Endodermal cell (in vitro differentiated cells): ENCODE results near the gene CD300LF. TPM values are rescaled to one million over a fixed set of nuclear protein-coding genes. Genes with fewer than 3 reads are reported as not detected.

Experiments used
- DNase-seq: peaks from one replicate; pipeline ENCODE4 v3.0.0-alpha.2; 2017
- H3K27ac ChIP-seq: 2 replicates; pipeline ENCODE4 v1.5.1; 2013; ENCODE audit warnings: mild to moderate bottlenecking, low read depth, low read length, moderate library complexity
- H3K27me3 ChIP-seq: 2 replicates; pipeline ENCODE4 v1.6.1; 2013; ENCODE audit warnings: mild to moderate bottlenecking, low read length, moderate library complexity; ENCODE audit not compliant: insufficient read depth, control insufficient read depth, poor library complexity, severe bottlenecking
- H3K36me3 ChIP-seq: 2 replicates; pipeline ENCODE4 v1.7.0; 2013; ENCODE audit warnings: mild to moderate bottlenecking, low read length, moderate library complexity; ENCODE audit not compliant: control insufficient read depth, insufficient read depth
- H3K4me1 ChIP-seq: one replicate; pipeline ENCODE4 v1.7.0; 2013; ENCODE audit warnings: low read length; ENCODE audit not compliant: control insufficient read depth, insufficient read depth
- H3K4me3 ChIP-seq: 2 replicates; pipeline ENCODE4 v1.5.1; 2013; ENCODE audit warnings: mild to moderate bottlenecking, low read length, moderate library complexity
- H3K9ac ChIP-seq: 2 replicates; pipeline ENCODE4 v1.6.1; 2013; ENCODE audit warnings: mild to moderate bottlenecking, low read length, moderate library complexity; ENCODE audit not compliant: poor library complexity, severe bottlenecking; ENCODE audit errors: extremely low read depth
- H3K9me3 ChIP-seq: 2 replicates; pipeline ENCODE4 v1.6.1; 2013; ENCODE audit warnings: mild to moderate bottlenecking, low read length, moderate library complexity; ENCODE audit not compliant: control insufficient read depth
- H3K27ac Mint-ChIP-seq: 2 replicates; pipeline ENCODE4 v1.8.0; 2020; ENCODE audit warnings: mixed read lengths
- H3K27me3 Mint-ChIP-seq: 2 replicates; pipeline ENCODE4 v1.8.0; 2021; ENCODE audit warnings: mild to moderate bottlenecking, mixed read lengths; ENCODE audit not compliant: insufficient read depth
- H3K36me3 Mint-ChIP-seq: 2 replicates; pipeline ENCODE4 v1.8.0; 2020; ENCODE audit warnings: low read depth, mixed read lengths
- H3K4me1 Mint-ChIP-seq: 2 replicates; pipeline ENCODE4 v1.8.0; 2020; ENCODE audit warnings: mixed read lengths
- H3K4me3 Mint-ChIP-seq: 2 replicates; pipeline ENCODE4 v1.8.0; 2020; ENCODE audit warnings: mild to moderate bottlenecking, moderate library complexity, mixed read lengths
- H3K9me3 Mint-ChIP-seq: 2 replicates; pipeline ENCODE4 v1.8.0; 2020; ENCODE audit warnings: mild to moderate bottlenecking, mixed read lengths
- WGBS, 2 experiments: methylation state at CpG; one replicate each; pipeline versions ENCODE4 v1.1.5 to v1.1.7; 2013; ENCODE audit warnings: missing lambda C conversion rate in 2 of 2, mixed read lengths in 1 of 2; ENCODE audit not compliant: insufficient coverage in 1 of 2, insufficient read length in 1 of 2; 5-methylcytosine and 5-hydroxymethylcytosine counted together
- total RNA-seq, 2 donors: library from RNA; stranded (reverse); fragmentation: NEBNext Ultra II Directional in 1 of 2; extraction: Animal tissue kit (Norgen Biotek cat#: 25700) in 1 of 2; gene quantifications; 2 replicates in 1 of 2; 3 replicates in 1 of 2; pipeline ENCODE4 v1.2.1, GENCODE V29; 2021
- TF ChIP-seq, protein P1 (sequence below): fragments of 200-600 bp; sonication (generic); conservative IDR thresholded peaks from 2 replicates; pipeline ENCODE4 v1.5.0; 2021; ENCODE audit warnings: antibody characterized with exemption, mild to moderate bottlenecking

The CD300LF gene
- total RNA-seq, 2 donors from 2014 or later: not detected

GRCh38 chr17:74760404-74761105 is 47.8 kb upstream of the CD300LF start:
- H3K4me3 ChIP-seq: no peak overlapping the region
- peaks cover 36% of the 10 kb centered on the region for H3K4me1 Mint-ChIP-seq
- WGBS, 2 experiments: 75% methylated on average over 7 of the region's 7 CpGs; no CpG with 5 or more reads in 1 of the 2 experiments

DNA sequence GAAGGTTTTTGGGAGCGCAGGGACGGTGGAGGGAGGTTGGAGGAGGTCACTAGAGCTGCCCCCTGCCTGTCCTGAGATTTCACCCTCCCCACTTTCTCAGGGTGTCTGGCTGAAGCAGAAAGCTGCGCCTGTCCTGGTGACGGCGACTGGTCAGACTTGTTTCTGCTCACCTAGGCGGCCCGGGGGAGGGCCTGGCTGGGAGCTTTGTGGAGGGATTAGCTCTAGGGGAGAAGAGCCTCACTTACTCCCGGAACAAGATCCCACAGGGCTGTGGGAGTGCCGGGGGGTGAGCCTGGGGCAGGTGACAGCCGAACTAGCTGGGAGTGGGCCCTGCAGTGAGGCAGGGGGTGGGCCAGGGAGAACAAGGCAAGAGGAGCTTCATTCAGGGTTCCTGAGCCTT is 47.2 kb upstream of the CD300LF start:
- Mint-ChIP-seq H3K27ac (peak overlapping the region; percentile 80), H3K9me3 (no peaks in the 10 kb centered on the region), H3K4me1 (peaks cover 36% of the 10 kb centered on the region), H3K36me3 (peaks cover 8% of the 10 kb centered on the region), H3K27me3 (no peaks in the 10 kb centered on the region), H3K4me3 (peak overlapping the region; percentile 29)
- Histone ChIP-seq H3K4me3 (no peak overlapping the region), H3K36me3 (peaks cover 49% of the 10 kb centered on the region), H3K9ac (no peak overlapping the region), H3K9me3 (no peaks in the 10 kb centered on the region), H3K27me3 (no peaks in the 10 kb centered on the region), H3K27ac (peak overlapping the region; percentile 77), H3K4me1 (peaks cover 36% of the 10 kb centered on the region)
- TF ChIP-seq, protein P1, sequence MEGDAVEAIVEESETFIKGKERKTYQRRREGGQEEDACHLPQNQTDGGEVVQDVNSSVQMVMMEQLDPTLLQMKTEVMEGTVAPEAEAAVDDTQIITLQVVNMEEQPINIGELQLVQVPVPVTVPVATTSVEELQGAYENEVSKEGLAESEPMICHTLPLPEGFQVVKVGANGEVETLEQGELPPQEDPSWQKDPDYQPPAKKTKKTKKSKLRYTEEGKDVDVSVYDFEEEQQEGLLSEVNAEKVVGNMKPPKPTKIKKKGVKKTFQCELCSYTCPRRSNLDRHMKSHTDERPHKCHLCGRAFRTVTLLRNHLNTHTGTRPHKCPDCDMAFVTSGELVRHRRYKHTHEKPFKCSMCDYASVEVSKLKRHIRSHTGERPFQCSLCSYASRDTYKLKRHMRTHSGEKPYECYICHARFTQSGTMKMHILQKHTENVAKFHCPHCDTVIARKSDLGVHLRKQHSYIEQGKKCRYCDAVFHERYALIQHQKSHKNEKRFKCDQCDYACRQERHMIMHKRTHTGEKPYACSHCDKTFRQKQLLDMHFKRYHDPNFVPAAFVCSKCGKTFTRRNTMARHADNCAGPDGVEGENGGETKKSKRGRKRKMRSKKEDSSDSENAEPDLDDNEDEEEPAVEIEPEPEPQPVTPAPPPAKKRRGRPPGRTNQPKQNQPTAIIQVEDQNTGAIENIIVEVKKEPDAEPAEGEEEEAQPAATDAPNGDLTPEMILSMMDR: peak; percentile 11
- peak; percentile 91 for DNase-seq
- 63 to 85% methylated on average over 4 to 8 of the region's 10 CpGs for WGBS, 2 experiments

More at GRCh38 chr17:74760404-74761105, 47.8 kb upstream of the CD300LF start:
- H3K9ac ChIP-seq: no peak overlapping the region
- peaks cover 36% of the 10 kb centered on the region for H3K4me1 ChIP-seq
- no peak for DNase-seq
- H3K27ac ChIP-seq: peak overlapping the region; percentile 77
- Mint-ChIP-seq H3K27me3 (no peaks in the 10 kb centered on the region), H3K9me3 (no peaks in the 10 kb centered on the region), H3K27ac (peak overlapping the region; percentile 80), H3K36me3 (peaks cover 10% of the 10 kb centered on the region), H3K4me3 (peak overlapping the region; percentile 29)
- no peaks in the 10 kb centered on the region for H3K9me3 ChIP-seq
- peaks cover 49% of the 10 kb centered on the region for H3K36me3 ChIP-seq
- H3K27me3 ChIP-seq: no peaks in the 10 kb centered on the region
- TF ChIP-seq, protein P1: no peak

DNA sequence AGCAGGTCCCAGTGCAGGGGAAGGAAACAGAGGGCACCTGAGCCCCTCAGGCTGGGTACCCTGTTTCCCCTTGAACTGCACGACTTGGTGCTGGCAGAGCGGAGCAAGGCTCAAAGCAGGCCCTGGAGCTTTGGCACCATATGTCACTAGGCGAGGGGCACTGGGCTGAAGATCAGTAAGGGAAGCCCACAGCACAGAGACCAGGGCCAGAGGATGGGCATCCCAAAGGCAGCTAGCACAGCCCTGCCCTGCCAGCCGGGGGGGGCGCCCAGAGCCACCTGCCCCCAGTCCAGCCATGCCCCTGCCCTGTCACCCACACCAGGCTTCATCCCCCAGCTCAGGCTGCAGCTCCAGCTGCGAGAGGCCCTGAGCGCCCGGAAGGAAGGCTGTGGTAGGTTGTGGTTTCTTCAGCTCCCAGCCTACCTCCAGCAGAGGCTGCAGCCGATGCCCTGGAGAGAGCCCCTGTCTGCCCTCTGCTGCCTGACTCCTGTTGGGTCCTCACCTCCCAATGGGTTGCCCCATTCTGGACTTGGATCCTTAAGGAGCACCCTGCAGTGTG is 46.6 kb upstream of the CD300LF start:
- Histone ChIP-seq H3K4me1 (peaks cover 36% of the 10 kb centered on the region), H3K27ac (peak overlapping the region; percentile 77), H3K4me3 (no peak overlapping the region), H3K9me3 (no peaks in the 10 kb centered on the region), H3K9ac (no peak overlapping the region), H3K36me3 (peaks cover 48% of the 10 kb centered on the region), H3K27me3 (no peaks in the 10 kb centered on the region)
- Mint-ChIP-seq H3K9me3 (no peaks in the 10 kb centered on the region), H3K27me3 (no peaks in the 10 kb centered on the region), H3K4me3 (peak overlapping the region; percentile 29), H3K27ac (peak overlapping the region; percentile 80), H3K36me3 (peaks cover 9% of the 10 kb centered on the region), H3K4me1 (peaks cover 36% of the 10 kb centered on the region)
- WGBS, 2 experiments: 92 to 94% methylated on average over 7 to 9 of the region's 9 CpGs
- TF ChIP-seq, protein P1: peak; percentile 47
- peak; percentile 73 for DNase-seq
